NT2/D1 (cell line): ENCODE measurements around the gene DUSP10.

Experiments used
- SUZ12 ChIP-seq: IDR thresholded peaks from 2 replicates; pipeline ENCODE4 v1.6.1; 2011; ENCODE audit not compliant: insufficient read length, insufficient read depth; ENCODE audit errors: extremely low read depth
- YY1 ChIP-seq: IDR thresholded peaks from 2 replicates; pipeline ENCODE4 v1.6.1; 2011; ENCODE audit not compliant: insufficient read length, insufficient read depth
- ZNF274 ChIP-seq: IDR thresholded peaks from 2 replicates; pipeline ENCODE4 v1.6.1; 2011; ENCODE audit warnings: mild to moderate bottlenecking, low read depth, low read length

DNA sequence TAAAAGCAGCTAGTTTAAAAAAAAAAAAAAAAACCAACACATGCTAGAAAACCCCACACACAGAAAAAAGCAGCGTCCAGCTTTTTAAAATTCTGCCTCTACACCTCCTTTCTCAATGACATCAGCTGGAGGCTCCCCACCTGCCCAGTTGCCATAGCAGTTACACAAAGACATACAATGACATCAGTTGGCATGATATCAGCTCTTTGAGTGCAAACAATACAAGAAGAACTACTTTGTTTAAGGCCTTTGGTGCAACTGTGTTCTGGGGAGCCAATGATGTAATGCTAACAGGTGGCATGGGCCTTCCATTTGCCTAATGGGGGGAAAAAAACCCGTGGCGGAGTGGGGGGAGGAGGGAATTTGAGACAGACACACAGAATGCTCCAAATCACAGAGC lies 32.9 kb downstream of the DUSP10 start:
- TF ChIP-seq YY1 (no peak), ZNF274 (no peak), SUZ12 (no peak)
